Measurements from ENCODE around the gene TLCD5. TPM values are rescaled to one million over a fixed set of nuclear protein-coding genes. Genes with fewer than 3 reads are reported as not detected.

The TLCD5 gene
- total and polyA plus RNA-seq, 7 donors: 0.60 to 7.2 (median 3.7) TPM; not detected in 1

DNA sequence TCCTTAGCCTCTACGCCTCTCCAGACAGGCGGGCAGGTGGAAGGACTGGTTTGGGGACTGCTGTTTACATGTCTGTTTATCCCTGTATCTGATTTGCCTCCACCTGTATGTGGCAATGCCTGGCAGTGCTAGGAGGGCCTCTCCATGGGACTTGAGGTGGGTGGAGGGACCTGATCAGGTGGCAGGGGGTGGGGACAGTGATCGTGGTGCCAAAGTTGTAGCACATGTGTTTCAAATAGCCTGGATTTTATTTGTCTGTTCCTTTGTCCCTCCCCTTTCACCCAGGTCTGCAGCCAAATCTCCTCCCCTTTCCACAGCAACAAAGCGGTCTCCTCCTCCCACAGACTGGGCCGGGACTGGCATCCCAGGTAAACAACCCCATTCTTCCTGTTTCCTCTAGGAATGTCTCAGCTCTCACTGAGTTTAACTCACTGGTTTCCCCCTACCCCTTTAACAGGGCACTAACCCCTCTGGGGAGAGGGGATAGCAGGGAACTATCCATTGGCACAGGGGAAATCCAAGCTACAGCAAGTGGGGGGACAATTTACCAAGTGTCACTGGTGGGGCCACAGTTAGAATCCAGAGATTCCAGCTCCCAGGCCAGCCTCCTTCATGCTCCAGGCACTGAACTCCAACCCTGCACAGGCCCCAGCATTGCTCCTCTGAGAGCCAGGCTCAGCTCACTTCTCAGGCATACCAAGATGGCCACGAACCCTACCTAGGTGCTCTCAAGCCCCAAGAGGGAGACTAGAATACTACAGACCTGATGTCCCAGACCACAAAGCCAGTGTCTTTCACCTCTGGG is 22.9 kb upstream of the TLCD5 start:
- Histone ChIP-seq H3K36me3 (no peaks in the 10 kb centered on the region), H3K27me3 (peaks cover 0 to 3% (median 0%) of the 10 kb centered on the region in 3 donors), H3K4me3 (no peak overlapping the region), H3K4me1 (no peaks in the 10 kb centered on the region), H3K27ac (no peak overlapping the region), H3K9me3 (no peaks in the 10 kb centered on the region)
- intact Hi-C loops (cut with DNase I): loop anchor here (2.0 to 5.0 kb wide), 2 partner anchors 67 to 635 kb away; no protein-coding TSS in a partner anchor
- DNase-seq: no peak
- TF ChIP-seq POLR2AphosphoS5 (IDR thresholded peaks at IDR 0.05): no peak
- TF ChIP-seq POLR2A (IDR thresholded peaks at IDR 0.05): no peak
- no peak for TF ChIP-seq EP300 (IDR thresholded peaks at IDR 0.05)
- TF ChIP-seq, protein P1, sequence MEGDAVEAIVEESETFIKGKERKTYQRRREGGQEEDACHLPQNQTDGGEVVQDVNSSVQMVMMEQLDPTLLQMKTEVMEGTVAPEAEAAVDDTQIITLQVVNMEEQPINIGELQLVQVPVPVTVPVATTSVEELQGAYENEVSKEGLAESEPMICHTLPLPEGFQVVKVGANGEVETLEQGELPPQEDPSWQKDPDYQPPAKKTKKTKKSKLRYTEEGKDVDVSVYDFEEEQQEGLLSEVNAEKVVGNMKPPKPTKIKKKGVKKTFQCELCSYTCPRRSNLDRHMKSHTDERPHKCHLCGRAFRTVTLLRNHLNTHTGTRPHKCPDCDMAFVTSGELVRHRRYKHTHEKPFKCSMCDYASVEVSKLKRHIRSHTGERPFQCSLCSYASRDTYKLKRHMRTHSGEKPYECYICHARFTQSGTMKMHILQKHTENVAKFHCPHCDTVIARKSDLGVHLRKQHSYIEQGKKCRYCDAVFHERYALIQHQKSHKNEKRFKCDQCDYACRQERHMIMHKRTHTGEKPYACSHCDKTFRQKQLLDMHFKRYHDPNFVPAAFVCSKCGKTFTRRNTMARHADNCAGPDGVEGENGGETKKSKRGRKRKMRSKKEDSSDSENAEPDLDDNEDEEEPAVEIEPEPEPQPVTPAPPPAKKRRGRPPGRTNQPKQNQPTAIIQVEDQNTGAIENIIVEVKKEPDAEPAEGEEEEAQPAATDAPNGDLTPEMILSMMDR (IDR thresholded peaks at IDR 0.05): no peak
- 21 to 64% methylated on average over 6 of the region's 6 CpGs for WGBS, 2 donors

DNA sequence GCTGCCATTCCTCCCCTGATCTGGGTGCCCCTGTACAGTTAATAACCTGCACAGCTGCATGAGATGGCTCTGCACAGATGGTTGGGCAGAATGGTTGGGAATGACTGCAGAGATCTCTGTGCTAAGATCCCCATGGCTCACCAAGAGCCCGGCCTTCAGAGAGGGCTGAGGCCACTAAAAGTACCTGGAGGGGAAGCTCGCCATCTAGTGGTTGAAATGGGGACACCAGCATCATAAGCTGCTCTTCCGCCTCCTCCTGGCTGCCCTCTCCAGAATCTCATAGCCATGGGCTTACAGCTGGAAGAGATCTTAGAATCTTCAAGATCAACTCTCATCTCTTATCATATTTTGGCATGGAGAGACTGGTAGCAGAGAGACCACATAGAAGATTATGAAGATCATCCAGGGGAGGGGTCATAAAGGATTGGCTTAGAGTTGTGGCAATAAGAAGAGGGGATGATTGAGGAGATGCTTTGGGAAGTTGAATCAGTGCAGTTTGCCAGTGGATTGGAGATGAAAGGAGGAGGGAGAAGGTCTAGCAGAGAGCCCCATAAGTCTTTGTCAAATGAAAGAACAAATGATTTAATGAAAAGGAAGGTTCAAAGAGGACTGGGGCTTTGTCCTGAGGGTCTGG is 22.0 kb upstream of the TLCD5 start:
- intact Hi-C loops (cut with DNase I): loop anchor here (1.0 to 5.0 kb wide), 3 partner anchors 68 to 636 kb away; no protein-coding TSS in a partner anchor
- Histone ChIP-seq H3K27ac (no peak overlapping the region), H3K27me3 (no peaks in the 10 kb centered on the region), H3K4me1 (no peaks in the 10 kb centered on the region), H3K4me3 (no peak overlapping the region), H3K36me3 (no peaks in the 10 kb centered on the region), H3K9me3 (no peaks in the 10 kb centered on the region)
- DNase-seq: peak; percentile 79
- 15 to 20% methylated on average over 3 of the region's 3 CpGs for WGBS, 2 donors
- TF ChIP-seq POLR2AphosphoS5 (IDR thresholded peaks at IDR 0.05) (no peak), POLR2A (IDR thresholded peaks at IDR 0.05) (no peak), EP300 (IDR thresholded peaks at IDR 0.05) (no peak)
- TF ChIP-seq, protein P1 (IDR thresholded peaks at IDR 0.05): peak; percentile 64 to 81 (median 72)

DNA sequence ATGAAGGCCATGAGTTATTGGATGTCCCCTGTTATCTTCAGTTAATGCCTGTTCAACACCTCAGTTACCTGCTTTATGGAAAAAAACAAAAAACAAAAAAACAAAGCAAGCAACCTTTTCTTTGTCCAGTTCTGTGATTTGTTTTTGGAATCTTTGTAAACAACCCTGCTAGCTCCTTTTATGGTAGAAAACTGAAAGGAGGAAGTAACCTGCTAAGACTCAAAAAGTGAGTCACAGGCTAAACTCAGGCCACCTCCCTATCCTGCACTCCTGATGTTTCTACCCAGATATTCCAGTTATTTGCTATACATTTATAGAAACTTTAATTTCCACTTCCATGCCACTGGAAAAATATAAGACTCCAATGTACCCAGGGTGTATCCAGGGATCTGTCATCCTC is 20.6 kb upstream of the TLCD5 start:
- Histone ChIP-seq H3K27ac (no peak overlapping the region), H3K4me1 (no peaks in the 10 kb centered on the region), H3K4me3 (no peak overlapping the region), H3K36me3 (no peaks in the 10 kb centered on the region), H3K27me3 (no peaks in the 10 kb centered on the region), H3K9me3 (no peaks in the 10 kb centered on the region)
- no peak for DNase-seq
- intact Hi-C loops (cut with DNase I): loop anchor here (5.0 kb wide), 1 partner anchor 637 kb away; no protein-coding TSS in a partner anchor
- TF ChIP-seq POLR2AphosphoS5 (IDR thresholded peaks at IDR 0.05): no peak
- no peak for TF ChIP-seq EP300 (IDR thresholded peaks at IDR 0.05)
- TF ChIP-seq POLR2A (IDR thresholded peaks at IDR 0.05): no peak
- TF ChIP-seq, protein P1 (IDR thresholded peaks at IDR 0.05): no peak

DNA sequence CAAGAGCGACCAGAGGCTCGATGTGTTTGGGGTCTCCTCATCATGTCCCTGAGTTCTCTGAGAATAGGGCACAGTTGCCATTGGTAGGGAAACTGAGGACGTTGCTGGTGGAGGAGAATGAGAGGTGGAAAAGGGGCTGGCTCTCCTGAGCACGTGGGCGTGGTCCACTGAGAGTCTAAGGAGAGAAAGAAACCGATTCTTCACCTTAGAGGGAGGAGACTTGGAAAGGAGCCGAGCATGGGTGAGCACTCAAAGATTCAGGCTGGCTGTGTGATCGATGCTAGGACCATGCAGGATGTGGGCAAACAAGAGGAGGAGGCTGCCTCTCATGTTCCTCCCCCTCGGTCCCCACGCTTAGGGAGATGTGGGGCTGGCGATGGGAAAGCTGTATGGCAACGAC is 19.8 kb upstream of the TLCD5 start:
- no peak overlapping the region for H3K4me3 ChIP-seq
- no peak overlapping the region for H3K27ac ChIP-seq
- H3K36me3 ChIP-seq: no peaks in the 10 kb centered on the region
- no peaks in the 10 kb centered on the region for H3K27me3 ChIP-seq
- WGBS, 2 donors: 54 to 78% methylated on average over 12 of the region's 12 CpGs
- no peaks in the 10 kb centered on the region for H3K4me1 ChIP-seq
- DNase-seq: no peak
- H3K9me3 ChIP-seq: no peaks in the 10 kb centered on the region
- TF ChIP-seq POLR2AphosphoS5 (IDR thresholded peaks at IDR 0.05) (no peak), EP300 (IDR thresholded peaks at IDR 0.05) (no peak), POLR2A (IDR thresholded peaks at IDR 0.05) (no peak)
- TF ChIP-seq, protein P1 (IDR thresholded peaks at IDR 0.05): no peak
- intact Hi-C loops (cut with DNase I): no loop called here
